ENCODE results near the gene PAX5.

The PAX5 gene

DNA sequence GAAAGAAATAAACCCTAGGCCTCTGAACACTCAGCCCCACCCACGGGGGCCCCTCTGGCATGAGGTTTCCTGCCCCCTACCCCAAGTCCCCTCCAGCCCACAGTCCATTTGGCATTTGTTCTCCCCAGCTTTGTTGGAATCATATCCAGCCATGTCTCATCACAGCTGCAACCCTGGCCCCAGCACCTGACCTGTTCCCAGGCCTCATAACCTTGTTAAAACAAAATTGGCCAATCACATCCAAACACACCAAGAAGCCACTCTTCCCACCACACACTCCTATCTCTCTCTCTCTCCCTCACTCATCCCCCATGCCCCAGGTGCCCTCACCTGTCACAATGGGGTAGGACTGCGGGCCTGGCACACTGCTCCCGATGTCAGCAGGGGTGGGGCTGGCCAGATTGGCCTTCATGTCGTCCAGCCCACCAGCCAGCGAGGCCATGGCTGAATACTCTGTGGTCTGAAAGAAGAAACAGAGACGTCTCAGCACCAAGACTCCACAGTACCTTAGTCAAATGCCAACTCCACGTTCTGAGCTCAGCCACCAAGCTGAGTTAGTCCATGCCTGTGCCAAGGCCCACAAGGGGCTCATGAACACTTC, 110.9 kb downstream of the PAX5 start:
- Histone ChIP-seq H3K36me3 (ENCODE audit: control insufficient read depth in 2 of 2, insufficient read depth in 1 of 2, low read length in 2 of 2) (no peaks in the 10 kb centered on the region), H3K4me3 (ENCODE audit: low read depth, low read length) (no peak overlapping the region), H3K27ac (ENCODE audit: extremely low read depth, low read depth, low read length) (peak overlapping the region; percentile 30; the same call in 1 of the 2 replicates), H3K9me3 (ENCODE audit: control insufficient read depth, insufficient read depth, low read depth, low read length) (no peaks in the 10 kb centered on the region), H3K4me1 (ENCODE audit: control insufficient read depth, insufficient read depth, low read length) (peaks cover 11% of the 10 kb centered on the region; the same call in 1 of the 2 replicates)
- TF ChIP-seq, protein P1, sequence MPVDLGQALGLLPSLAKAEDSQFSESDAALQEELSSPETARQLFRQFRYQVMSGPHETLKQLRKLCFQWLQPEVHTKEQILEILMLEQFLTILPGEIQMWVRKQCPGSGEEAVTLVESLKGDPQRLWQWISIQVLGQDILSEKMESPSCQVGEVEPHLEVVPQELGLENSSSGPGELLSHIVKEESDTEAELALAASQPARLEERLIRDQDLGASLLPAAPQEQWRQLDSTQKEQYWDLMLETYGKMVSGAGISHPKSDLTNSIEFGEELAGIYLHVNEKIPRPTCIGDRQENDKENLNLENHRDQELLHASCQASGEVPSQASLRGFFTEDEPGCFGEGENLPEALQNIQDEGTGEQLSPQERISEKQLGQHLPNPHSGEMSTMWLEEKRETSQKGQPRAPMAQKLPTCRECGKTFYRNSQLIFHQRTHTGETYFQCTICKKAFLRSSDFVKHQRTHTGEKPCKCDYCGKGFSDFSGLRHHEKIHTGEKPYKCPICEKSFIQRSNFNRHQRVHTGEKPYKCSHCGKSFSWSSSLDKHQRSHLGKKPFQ (tag by site-specific recombination; IDR thresholded peaks at IDR 0.05) = no peak
- TF ChIP-seq ZFHX2 (tag by site-specific recombination; conservative IDR thresholded peaks at IDR 0.05) (no peak), ZNF16 (tag by site-specific recombination; IDR thresholded peaks at IDR 0.05; ENCODE audit: low read depth) (no peak), ZNF626 (tag by site-specific recombination; IDR thresholded peaks at IDR 0.05) (no peak), ZFP41 (tag by site-specific recombination; IDR thresholded peaks at IDR 0.05; ENCODE audit: borderline replicate concordance) (no peak)
- TF ChIP-seq, protein P2, sequence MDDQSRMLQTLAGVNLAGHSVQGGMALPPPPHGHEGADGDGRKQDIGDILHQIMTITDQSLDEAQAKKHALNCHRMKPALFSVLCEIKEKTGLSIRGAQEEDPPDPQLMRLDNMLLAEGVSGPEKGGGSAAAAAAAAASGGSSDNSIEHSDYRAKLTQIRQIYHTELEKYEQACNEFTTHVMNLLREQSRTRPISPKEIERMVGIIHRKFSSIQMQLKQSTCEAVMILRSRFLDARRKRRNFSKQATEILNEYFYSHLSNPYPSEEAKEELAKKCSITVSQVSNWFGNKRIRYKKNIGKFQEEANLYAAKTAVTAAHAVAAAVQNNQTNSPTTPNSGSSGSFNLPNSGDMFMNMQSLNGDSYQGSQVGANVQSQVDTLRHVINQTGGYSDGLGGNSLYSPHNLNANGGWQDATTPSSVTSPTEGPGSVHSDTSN (CRISPR knock-in tag; IDR thresholded peaks at IDR 0.05) = no peak
- TF ChIP-seq, protein P3, sequence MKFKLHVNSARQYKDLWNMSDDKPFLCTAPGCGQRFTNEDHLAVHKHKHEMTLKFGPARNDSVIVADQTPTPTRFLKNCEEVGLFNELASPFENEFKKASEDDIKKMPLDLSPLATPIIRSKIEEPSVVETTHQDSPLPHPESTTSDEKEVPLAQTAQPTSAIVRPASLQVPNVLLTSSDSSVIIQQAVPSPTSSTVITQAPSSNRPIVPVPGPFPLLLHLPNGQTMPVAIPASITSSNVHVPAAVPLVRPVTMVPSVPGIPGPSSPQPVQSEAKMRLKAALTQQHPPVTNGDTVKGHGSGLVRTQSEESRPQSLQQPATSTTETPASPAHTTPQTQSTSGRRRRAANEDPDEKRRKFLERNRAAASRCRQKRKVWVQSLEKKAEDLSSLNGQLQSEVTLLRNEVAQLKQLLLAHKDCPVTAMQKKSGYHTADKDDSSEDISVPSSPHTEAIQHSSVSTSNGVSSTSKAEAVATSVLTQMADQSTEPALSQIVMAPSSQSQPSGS (tag by site-specific recombination; IDR thresholded peaks at IDR 0.05; ENCODE audit: low read depth) = no peak
- ChIA-PET POLR2A (interaction anchor here (0.6 kb wide), 1 partner anchor 757 kb away, joined by 3 read pairs; no protein-coding TSS in a partner anchor), CTCF (interaction anchor here (1.9 kb wide), 1 partner anchor 49 kb away, joined by 7 read pairs; no protein-coding TSS in a partner anchor)

DNA sequence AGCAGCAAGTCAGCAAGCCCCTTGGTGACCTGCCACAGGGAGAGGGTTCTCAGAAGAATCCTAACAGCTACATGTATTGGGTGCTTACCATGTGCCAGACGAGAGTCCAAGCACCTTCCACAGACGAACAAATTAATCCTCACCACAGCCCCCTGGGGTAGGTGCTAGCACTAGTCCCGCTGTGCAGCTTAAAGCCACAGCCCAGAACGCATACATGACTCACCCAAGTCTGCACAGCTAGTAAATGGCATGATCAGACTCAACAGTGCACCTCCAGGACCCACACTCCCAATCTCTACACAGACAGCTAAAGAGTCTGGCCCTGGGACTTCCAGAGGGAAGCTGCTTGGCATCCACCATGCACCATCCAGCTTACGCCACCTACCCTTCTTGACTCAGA, 111.5 kb downstream of the PAX5 start:
- Histone ChIP-seq H3K9me3 (ENCODE audit: control insufficient read depth, insufficient read depth, low read depth, low read length) (no peaks in the 10 kb centered on the region), H3K4me3 (ENCODE audit: low read depth, low read length) (no peak overlapping the region), H3K27ac (ENCODE audit: extremely low read depth, low read depth, low read length) (no peak overlapping the region), H3K36me3 (ENCODE audit: control insufficient read depth in 2 of 2, insufficient read depth in 1 of 2, low read length in 2 of 2) (no peaks in the 10 kb centered on the region), H3K4me1 (ENCODE audit: control insufficient read depth, insufficient read depth, low read length) (peaks cover 10% of the 10 kb centered on the region; the same call in 1 of the 2 replicates)
- ChIA-PET CTCF (interaction anchor here (0.7 to 1.9 kb wide), 3 partner anchors 10 to 49 kb away, joined by 3 to 9 read pairs (median 7); no protein-coding TSS in a partner anchor), POLR2A (interaction anchor here (0.6 kb wide), 3 partner anchors 12 to 756 kb away, joined by 3 read pairs; no protein-coding TSS in a partner anchor)
- TF ChIP-seq ZNF140 (tag by site-specific recombination; IDR thresholded peaks at IDR 0.05) = no peak
- TF ChIP-seq ZNF629 (tag by site-specific recombination; IDR thresholded peaks at IDR 0.05) = peak; percentile 22; the same call in 1 of the 2 replicates
- TF ChIP-seq ZNF600 (tag by site-specific recombination; IDR thresholded peaks at IDR 0.05) = 0 out of 2 replicates have a peak, but pooled peaks have one; percentile 36
- TF ChIP-seq, protein P4, sequence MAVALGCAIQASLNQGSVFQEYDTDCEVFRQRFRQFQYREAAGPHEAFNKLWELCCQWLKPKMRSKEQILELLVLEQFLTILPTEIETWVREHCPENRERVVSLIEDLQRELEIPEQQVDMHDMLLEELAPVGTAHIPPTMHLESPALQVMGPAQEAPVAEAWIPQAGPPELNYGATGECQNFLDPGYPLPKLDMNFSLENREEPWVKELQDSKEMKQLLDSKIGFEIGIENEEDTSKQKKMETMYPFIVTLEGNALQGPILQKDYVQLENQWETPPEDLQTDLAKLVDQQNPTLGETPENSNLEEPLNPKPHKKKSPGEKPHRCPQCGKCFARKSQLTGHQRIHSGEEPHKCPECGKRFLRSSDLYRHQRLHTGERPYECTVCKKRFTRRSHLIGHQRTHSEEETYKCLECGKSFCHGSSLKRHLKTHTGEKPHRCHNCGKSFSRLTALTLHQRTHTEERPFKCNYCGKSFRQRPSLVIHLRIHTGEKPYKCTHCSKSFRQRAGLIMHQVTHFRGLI (tag by site-specific recombination; IDR thresholded peaks at IDR 0.05) = no peak
- TF ChIP-seq ZNF792 (tag by site-specific recombination; IDR thresholded peaks at IDR 0.05) = no peak
- peak; percentile 78 for TF ChIP-seq ZIC2 (tag by site-specific recombination; IDR thresholded peaks at IDR 0.05)
- TF ChIP-seq ZNF423 (tag by site-specific recombination; IDR thresholded peaks at IDR 0.05) = peak; percentile 63

DNA sequence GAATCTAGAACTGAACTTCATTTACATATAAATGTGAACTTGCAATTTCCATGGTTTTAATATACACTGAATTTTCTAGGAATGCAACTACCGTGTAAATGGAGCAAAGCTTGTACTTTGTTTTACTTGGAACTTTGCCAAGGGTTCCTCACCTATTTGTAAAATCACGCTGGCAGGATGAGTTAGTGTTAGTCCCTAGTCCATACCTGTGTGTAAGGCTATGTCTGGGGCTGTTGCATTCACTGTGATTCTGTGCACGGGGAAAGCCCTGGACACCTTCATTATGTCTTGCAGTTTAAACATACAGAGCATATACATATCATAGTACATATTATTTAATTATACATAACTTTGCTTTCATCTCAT, 119.9 kb downstream of the PAX5 start:
- H3K36me3 ChIP-seq (ENCODE audit: control insufficient read depth in 2 of 2, insufficient read depth in 1 of 2, low read length in 2 of 2) = no peaks in the 10 kb centered on the region
- H3K4me1 ChIP-seq (ENCODE audit: control insufficient read depth, insufficient read depth, low read length) = peaks cover 8% of the 10 kb centered on the region; the same call in 1 of the 2 replicates
- H3K9me3 ChIP-seq (ENCODE audit: control insufficient read depth, insufficient read depth, low read depth, low read length) = no peaks in the 10 kb centered on the region
- TF ChIP-seq, protein P5, sequence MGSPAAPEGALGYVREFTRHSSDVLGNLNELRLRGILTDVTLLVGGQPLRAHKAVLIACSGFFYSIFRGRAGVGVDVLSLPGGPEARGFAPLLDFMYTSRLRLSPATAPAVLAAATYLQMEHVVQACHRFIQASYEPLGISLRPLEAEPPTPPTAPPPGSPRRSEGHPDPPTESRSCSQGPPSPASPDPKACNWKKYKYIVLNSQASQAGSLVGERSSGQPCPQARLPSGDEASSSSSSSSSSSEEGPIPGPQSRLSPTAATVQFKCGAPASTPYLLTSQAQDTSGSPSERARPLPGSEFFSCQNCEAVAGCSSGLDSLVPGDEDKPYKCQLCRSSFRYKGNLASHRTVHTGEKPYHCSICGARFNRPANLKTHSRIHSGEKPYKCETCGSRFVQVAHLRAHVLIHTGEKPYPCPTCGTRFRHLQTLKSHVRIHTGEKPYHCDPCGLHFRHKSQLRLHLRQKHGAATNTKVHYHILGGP (tag by site-specific recombination; IDR thresholded peaks at IDR 0.05) = peak; percentile 87
- TF ChIP-seq ZNF112 (tag by site-specific recombination; IDR thresholded peaks at IDR 0.05) (no peak), ZBTB48 (tag by site-specific recombination; IDR thresholded peaks at IDR 0.05) (peak; percentile 71; the same call in 1 of the 2 replicates), ZNF248 (tag by site-specific recombination; IDR thresholded peaks at IDR 0.05) (no peak)
- TF ChIP-seq, protein P6, sequence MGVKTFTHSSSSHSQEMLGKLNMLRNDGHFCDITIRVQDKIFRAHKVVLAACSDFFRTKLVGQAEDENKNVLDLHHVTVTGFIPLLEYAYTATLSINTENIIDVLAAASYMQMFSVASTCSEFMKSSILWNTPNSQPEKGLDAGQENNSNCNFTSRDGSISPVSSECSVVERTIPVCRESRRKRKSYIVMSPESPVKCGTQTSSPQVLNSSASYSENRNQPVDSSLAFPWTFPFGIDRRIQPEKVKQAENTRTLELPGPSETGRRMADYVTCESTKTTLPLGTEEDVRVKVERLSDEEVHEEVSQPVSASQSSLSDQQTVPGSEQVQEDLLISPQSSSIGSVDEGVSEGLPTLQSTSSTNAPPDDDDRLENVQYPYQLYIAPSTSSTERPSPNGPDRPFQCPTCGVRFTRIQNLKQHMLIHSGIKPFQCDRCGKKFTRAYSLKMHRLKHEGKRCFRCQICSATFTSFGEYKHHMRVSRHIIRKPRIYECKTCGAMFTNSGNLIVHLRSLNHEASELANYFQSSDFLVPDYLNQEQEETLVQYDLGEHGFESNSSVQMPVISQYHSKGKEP (tag by site-specific recombination; IDR thresholded peaks at IDR 0.05) = 0 out of 2 replicates have a peak, but pooled peaks have one; percentile 1
- CTCF ChIA-PET = interaction anchor here (0.5 to 2.4 kb wide), 6 partner anchors 9 to 114 kb away, joined by 3 to 11 read pairs (median 4); no protein-coding TSS in a partner anchor
- POLR2A ChIA-PET = interaction anchor here (1.3 kb wide), 1 partner anchor 13 kb away, joined by 3 read pairs; no protein-coding TSS in a partner anchor
- no peak overlapping the region for H3K4me3 ChIP-seq (ENCODE audit: low read depth, low read length)
- no peak overlapping the region for H3K27ac ChIP-seq (ENCODE audit: extremely low read depth, low read depth, low read length)

Measured in HEK293 (cell line).